GM18508 (cell line): Measurements from ENCODE around the gene PRSS27.

Experiments
- ATAC-seq: cut with Tn5 transposase; IDR thresholded peaks from one replicate; pipeline ENCODE4 v1.9.1; 2021; ENCODE audit warnings: moderate number of reproducible peaks; ENCODE audit not compliant: insufficient read depth, unreplicated experiment

PRSS27 gene

DNA sequence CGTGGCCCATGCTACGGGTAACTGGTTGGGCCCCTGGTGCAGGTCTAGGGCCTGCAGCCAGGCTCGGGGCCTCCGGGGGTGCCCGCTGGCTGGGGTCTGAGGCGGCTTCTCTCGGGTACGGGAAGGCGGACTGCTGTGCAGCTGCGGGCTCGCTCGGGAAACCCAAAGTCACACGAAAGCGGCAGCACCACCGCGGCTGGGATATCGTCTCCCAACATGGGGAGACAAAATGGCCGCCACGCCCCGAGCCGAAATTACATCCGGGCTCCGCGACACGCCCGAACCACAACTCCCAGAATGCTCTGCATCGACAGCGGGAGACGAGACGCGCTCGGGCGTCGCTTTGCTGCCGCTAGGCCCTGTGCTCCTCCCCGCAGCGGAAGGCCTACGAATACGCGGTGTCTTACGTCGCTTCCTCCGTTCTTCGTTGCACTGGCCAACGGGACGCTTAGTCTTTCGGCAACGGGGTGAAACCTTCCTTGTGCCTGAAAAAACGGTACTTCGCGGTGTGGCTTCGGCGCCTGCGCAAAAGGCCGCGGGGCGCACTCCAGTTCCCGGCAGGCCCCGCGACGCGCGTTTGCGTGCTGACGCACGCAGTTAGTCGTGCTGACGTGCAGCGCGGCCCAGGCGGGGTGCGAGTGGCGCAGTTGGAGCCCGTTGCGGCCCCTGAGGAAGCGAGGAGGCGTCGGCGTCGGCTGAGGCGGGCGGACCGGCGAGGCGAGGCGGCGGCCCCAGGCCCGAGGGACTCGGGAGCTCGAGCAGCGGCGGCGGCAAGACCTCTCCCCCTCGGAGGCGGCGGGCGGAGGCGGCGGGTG, 32.2 kb upstream of the PRSS27 start, which contains the start of gene SRRM2:
SRRM2 (plus strand) TSS at position 604 of the 815 bp plus-strand sequence. CDS start 3,727 bp downstream, outside the sequence.
- ATAC-seq: peak; percentile 53

DNA sequence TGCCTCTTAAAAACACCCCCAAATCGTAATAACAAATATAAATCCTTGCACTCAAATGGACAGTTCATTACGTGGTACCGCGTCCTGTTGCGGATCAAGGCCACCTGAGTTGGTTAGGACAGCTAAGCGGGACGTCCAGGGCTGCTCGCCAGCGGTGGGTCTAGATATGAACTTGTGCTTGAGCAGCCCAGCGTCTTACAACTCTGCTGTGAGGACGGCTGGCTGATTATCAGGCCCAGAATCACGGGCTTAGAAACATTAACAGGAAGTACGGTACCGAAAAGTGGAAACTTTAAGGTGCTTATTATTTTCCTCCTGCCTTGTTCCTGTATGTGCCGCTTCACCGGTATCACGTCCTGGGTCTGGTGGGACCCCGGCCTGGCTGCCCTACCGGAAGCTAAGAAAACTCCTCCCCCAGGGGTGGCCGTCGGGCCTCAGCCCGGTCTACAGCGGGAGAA, 31.6 kb upstream of the PRSS27 start:
- peak; percentile 10 for ATAC-seq

DNA sequence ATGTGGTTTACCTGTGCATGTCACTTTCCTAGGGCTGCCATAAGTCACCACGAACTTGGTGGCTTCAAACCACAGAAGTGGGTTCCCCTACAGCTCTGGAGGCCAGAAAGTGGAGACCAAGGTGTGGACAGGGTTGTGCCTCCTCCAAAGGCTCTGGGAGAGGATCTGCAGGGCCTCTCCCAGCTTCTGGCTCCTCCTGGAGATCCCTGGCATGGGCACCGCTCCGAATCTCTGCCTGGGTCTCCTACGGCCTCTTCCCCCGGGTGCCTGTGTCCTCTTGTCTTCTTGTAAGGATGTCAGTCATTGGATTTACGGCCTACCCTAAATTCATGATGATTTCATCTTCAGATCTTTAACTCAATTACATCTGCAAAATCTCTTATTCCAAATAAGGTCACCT, 29.9 kb upstream of the PRSS27 start:
- no peak for ATAC-seq

DNA sequence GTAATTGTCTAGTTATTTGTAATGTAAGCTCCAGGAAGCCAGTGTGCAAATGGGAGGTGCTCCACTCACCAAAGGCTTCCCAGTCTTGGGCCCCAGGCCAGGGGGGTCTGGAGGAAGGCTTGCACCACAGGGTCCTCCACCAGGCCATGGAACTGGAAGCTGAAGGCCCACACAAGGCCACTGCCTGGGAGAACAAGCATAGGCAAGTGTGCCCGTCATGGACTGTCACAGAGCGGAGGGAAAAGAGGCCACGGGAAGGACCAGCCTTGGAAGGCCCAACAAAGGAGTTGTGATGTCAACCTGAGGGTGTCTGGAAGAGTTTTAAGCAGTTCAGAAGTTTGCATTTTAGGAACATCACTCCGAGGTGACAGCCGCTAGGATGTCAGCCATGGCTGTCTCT, 29.5 kb upstream of the PRSS27 start:
- no peak for ATAC-seq

DNA sequence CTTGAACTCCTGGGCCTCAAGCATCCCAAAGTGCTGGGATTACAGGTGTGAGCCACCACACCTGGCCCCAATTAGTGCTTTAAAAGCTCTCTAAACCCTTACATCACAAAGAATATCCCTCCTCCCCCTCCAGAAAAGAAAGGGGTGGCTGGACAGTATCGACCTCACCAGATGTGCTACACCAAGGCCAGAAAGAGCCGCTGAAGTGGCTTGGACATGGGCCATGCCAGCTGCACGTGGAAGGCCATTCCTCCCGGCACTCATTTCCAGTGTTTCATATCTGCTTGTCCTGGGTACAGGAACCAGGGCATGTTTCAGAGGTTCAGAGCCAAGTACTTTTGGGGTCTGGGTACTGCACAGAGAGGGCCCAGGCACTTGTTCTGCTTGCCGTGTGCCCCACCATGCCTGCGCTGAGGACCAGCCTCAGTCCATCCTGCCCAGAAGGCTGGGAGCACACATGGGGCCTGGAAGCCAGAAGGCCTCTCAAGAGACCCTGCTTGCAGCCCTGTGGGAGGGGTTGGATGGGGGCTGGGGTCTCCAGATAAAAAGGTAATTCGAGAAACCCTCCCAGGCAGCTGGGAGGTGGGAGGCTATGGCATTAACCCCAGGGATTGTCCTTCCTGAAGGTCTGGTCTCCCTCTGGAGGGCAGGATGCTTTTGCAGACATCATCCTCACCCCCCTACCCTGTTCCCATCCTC, 28.9 kb upstream of the PRSS27 start:
- ATAC-seq: no peak

- ATAC-seq: no peak
These were observed 25.9 kb upstream of the PRSS27 start for GRCh38 chr16:2745961-2746360.

DNA sequence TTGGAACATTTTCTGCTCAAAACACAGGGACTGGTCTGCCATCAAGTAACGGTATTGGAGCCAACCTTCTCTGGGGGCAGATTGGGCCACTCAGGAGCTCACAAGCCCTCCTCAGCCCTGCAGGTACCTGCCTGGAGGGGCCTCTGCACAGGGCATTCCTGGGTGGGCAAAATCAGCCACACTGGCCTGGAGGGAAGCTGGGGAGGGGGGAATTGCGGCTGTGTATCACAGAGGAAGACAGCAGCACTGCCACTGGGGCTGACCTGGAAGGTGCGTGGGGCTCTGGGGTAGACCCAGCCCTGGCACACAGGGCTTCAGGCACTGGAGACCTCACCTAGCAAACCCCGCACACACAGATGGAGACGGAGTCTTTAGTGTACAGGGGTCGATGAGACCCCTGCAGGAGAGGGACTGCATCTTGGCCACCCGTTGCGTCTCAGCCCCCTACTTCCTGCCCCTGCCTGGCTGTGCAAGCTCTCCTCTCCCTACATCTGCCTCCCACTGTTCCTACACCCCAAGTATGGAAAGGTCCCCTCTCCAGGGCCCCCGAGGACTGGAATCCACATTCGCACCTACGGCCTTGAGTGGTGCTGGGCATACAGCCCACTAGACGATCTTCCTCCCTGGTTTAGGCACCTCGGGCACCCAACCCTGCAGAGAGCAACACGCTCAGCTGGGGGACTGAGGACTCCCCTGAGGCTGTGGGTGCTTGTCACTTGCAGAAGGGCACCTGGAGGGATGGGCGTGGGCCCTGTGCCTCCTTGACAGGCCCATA, 25.3 kb upstream of the PRSS27 start:
- ATAC-seq: no peak

DNA sequence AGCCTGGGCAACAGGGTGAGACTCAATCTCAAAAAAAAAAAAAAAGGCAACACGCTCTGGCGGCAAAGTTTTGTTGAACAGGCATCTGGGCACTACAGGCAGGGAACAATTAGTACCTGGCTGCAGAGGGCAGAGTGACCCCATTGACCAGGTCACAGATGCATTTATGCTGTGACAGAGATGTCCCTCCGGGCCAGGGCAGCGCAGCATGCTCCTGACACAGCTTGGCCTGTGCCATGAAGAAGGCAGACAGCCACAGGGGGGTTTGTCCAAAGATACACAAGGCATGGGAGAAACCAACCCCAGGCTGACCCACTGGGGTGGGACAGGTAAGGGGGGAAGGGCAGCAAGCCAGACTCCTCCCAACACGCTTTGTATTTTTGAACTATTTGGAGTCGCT, 24.7 kb upstream of the PRSS27 start:
- no peak for ATAC-seq

- no peak for ATAC-seq
These were observed 23.2 kb upstream of the PRSS27 start for GRCh38 chr16:2743007-2743810.

DNA sequence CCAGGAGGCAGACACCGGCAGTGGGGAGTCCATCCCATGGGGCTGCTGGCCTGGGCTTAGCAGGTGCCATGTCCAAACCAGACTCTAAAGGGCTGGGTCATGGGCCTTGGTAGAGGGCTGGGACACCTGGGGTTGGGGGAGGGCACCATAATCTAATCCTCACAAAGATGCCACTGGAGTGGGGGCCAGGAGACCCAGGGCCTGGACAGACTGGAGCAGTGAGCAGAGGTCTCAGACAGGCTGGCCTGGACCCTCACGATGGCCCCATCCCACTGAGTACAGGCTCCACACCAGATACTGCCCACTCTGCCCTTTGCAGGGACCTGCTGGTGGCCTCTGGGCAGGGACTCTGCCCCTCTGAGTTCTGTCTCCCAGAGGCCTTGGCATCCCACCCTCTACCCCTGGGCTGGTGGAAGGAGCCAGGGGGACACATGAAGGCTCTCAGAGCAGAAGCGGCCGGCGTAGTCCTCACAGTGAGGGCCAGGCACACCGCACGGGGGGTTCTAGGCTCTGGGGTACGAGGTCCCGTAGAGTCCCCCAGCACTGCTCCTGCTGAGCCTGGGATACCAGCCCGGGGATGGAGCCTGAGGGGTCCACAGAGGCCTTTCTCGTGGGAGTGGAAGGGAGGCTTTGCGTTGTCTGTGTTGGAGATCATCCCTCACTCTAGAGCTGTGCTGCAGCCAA, 22.4 kb upstream of the PRSS27 start:
- no peak for ATAC-seq

GRCh38 chr16:2741168-2741567, 21.1 kb upstream of the PRSS27 start:
- no peak for ATAC-seq

DNA sequence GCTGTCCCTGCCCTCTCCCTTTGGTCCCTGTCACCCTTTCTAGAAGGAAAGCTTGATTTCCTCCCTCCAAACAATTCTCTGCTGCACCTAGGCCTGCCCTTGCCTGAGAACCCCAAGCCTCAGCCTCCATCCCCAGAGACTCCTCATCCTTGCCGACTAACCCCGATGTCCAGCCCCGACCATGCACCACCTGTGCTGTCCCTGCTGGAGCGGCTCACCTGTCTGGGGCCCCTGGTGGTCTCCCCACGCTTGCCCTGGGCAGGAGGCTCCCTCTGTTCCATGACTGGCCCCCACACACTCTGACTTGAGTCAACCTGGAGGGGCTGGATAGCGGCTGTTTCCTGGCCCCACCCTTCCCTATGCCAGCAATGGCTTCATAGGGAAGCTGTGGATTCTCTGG, 20.5 kb upstream of the PRSS27 start:
- no peak for ATAC-seq

- ATAC-seq: no peak
These were observed 19.8 kb upstream of the PRSS27 start for GRCh38 chr16:2739625-2740430.

DNA sequence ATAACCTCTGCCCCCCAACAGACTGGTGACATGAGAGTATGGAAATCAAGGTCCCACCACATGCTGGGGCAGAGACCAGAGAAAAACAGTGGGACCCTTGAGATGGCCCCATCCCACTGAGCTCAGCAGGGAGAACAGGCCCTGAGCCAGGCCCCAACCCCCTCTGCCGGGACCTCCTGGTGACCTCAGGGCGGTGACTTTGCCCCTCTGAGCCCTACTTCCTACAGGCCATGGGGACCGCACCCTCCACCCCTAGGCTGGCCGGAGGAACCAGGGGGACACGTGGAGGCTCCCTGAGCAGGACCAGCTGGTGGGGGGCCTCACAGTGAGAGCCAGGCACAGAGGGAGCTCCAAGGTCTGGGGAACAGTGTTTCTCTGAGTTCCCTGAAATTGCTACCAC, 18.6 kb upstream of the PRSS27 start:
- no peak for ATAC-seq

DNA sequence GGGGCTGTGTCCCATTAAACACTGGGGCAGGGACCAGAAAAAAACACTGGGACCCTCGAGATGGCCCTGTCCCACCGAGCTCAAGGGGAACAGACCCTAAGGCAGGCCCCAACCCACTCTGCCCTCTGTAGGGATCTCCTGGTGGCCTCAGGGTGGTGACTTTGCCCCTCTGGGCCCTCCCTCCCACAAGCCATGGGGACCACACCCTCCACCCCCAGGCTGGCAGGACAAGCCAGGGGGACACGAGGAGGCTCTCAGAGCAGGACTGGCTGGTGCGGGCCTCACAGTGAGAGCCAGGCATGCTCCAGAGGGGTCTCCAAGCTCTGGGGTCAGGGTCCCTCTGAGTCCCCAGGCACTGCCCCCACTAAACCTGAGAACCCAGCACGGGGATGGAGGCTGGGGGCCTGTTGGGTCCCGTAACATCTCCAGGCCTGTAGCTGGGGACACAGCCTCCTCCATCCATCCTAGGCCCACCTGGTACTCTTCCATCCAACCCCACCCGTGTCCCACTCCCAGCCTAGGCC, 17.9 kb upstream of the PRSS27 start:
- no peak for ATAC-seq

DNA sequence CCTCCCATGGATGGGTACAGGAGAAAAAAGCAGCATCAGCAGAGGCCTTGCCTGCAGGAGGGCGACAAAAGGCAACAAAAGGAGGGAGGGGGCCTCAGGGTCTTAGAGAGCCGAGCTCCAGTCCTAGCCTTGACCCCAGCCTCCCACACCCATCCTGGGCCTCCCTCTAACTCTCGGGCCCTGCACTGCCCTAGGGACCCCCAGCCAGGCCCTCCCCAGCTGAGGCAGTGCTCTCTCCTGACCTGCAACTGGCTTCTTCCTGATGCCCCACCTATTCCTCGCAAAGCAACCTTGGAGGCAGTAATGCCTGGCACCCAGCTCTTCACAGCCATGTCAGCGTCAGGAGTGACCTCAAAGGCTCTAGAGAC, 17.2 kb upstream of the PRSS27 start:
- no peak for ATAC-seq

DNA sequence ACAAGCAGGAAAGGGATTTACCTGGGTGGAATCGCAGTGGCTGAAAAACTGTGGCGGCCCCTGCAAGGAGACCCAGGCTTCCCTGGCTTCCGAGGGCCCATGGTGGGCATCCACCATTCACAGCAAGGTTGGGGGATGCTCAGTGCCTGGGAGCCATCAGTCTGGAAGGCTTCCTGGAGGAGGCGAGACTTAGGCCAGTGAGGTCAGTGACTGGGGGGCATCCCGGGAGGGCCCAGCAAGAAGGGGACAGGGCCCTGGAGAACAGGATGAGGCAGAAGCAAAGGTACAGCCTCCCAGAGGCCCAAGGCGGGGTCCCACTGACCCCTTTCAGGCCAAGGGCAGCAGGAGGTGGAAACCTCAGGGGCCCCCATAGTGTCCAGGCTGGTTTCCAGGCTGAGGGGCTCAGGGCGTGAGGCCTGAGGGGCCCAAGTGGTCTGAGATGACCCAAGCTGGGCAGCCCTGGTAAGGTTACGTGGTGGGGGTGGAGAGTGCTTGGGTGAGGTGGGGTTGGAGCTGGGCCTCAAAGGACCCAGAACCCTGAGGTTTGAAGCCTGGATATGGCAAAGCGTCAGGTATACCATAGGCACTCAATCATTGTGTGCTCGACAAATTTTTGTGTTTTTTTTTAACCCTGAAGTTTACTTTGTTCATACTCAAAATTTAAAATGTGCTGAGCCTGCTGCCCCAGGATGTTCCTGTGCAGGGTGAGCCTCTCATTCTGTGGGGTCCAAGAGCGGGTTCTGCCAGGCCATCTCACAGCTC, 16.6 kb upstream of the PRSS27 start:
- ATAC-seq: no peak
